DND-41 (cell line): ENCODE measurements around the gene KCP.

Experiments used
- EZH2 ChIP-seq: IDR thresholded peaks from 3 replicates; pipeline ENCODE4 v1.6.1; 2012; ENCODE audit warnings: borderline replicate concordance, low read depth, mild to moderate bottlenecking, moderate library complexity, low read length, inconsistent platforms; ENCODE audit not compliant: severe bottlenecking
- TF ChIP-seq, protein P1 (sequence below): IDR thresholded peaks from 2 replicates; pipeline ENCODE4 v1.5.1; 2012; ENCODE audit warnings: borderline replicate concordance, low read length, moderate library complexity, mild to moderate bottlenecking; ENCODE audit not compliant: poor library complexity, severe bottlenecking; ENCODE audit errors: extremely low read depth

GRCh38 chr7:128869138-128869943 lies 41.2 kb downstream of the KCP start:
- TF ChIP-seq, protein P1, sequence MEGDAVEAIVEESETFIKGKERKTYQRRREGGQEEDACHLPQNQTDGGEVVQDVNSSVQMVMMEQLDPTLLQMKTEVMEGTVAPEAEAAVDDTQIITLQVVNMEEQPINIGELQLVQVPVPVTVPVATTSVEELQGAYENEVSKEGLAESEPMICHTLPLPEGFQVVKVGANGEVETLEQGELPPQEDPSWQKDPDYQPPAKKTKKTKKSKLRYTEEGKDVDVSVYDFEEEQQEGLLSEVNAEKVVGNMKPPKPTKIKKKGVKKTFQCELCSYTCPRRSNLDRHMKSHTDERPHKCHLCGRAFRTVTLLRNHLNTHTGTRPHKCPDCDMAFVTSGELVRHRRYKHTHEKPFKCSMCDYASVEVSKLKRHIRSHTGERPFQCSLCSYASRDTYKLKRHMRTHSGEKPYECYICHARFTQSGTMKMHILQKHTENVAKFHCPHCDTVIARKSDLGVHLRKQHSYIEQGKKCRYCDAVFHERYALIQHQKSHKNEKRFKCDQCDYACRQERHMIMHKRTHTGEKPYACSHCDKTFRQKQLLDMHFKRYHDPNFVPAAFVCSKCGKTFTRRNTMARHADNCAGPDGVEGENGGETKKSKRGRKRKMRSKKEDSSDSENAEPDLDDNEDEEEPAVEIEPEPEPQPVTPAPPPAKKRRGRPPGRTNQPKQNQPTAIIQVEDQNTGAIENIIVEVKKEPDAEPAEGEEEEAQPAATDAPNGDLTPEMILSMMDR, result peak; percentile 7
- no peak for TF ChIP-seq EZH2
